ENCODE results near the gene HRC.

The HRC gene

DNA sequence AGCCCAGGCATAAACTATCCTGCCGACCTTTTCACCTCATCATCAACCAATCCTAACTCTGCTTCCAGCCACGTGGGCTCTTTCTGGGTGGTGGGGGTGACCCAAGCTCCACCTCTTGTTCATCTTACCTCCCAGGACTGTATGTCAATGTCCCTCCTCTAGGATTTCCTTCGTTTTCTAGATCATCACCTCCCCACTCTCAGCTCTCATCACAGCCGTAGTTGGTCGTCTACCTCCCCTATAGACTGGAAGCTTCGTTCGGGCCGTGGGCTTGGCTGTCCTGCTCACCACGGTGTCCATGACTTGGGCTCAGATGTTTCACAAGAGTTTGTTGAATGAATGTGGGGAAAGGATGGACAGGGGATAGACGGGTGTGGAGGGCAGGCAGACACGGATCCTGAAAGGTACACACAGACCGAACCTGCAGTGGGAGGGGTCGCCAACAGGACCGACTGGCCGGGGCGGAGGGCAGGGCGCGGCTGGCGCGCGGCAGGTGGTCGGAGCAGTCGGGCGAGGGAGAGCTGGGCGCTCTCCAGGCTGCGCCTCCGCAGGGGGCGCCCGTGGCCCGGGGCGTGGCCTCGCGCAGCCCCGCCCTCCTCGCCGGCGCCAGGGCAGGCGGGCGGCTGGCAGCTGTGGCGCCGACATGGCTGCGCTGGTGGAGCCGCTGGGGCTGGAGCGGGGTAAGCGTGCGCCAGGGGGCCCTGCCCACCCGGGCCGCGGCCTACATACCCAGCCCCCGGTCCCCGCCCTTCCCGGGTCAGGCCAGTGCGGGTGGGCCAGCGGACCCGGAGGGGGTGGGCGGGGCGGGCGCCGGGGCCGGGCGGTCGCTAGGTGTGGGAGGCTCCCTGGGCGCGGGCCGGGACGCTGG lies 41.2 kb downstream of the HRC start, which contains the start of gene LIN7B:
LIN7B (plus strand) TSS at position 609 of the 868 bp plus-strand sequence; CDS start at position 644, 35 bp downstream.
- DNase-seq (ENCODE audit: low read depth), result no peak
- TF ChIP-seq, protein P1, sequence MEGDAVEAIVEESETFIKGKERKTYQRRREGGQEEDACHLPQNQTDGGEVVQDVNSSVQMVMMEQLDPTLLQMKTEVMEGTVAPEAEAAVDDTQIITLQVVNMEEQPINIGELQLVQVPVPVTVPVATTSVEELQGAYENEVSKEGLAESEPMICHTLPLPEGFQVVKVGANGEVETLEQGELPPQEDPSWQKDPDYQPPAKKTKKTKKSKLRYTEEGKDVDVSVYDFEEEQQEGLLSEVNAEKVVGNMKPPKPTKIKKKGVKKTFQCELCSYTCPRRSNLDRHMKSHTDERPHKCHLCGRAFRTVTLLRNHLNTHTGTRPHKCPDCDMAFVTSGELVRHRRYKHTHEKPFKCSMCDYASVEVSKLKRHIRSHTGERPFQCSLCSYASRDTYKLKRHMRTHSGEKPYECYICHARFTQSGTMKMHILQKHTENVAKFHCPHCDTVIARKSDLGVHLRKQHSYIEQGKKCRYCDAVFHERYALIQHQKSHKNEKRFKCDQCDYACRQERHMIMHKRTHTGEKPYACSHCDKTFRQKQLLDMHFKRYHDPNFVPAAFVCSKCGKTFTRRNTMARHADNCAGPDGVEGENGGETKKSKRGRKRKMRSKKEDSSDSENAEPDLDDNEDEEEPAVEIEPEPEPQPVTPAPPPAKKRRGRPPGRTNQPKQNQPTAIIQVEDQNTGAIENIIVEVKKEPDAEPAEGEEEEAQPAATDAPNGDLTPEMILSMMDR (IDR thresholded peaks at IDR 0.05; ENCODE audit: low read depth, low read length, missing control alignments), result no peak
- in situ Hi-C loops (cut with HindIII; ENCODE audit: low sequenced_read_pairs), result loop anchor here (5.0 kb wide), 1 partner anchor 78 kb away; no protein-coding TSS in a partner anchor
- H3K4me3 ChIP-seq (ENCODE audit: low read depth, low read length), result peak within 1 kb of the TSS; percentile 66

DNA sequence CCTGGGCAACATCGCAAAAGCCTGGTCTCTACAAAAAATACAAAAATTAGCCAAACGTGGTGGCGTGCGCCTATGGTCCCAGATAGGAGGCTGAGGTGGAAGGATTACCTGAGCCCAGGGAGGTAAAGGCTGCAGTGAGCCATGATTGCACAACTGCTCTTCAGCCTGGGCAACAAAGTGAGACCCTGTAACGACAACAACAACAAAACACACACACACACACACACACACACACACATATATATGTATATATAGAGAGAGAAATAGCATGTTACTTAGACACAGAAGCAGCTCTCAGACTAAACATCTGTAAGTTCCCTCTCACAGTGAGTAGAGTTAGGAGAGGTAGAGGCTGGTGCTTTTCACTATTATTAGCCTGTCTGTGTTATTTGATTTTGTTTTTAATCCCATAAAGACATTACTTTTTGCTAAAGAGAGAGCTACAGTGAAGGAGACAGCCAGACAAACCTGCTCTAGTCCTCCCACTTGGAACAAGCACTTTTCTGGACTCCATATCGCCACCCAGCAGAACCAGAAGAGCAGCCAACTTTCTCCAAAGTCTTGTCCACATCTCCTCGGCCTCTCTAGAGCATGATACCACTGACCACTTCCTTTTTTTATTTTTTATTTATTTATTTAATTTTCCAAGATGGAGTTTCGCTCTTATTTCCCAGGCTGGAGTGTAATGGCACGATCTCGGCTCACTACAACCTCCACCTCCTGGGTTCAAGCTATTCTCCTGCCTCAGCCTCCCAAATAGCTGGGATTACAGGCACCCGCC lies 43.8 kb downstream of the HRC start:
- DNase-seq (ENCODE audit: low read depth), result no peak
- in situ Hi-C loops (cut with HindIII; ENCODE audit: low sequenced_read_pairs), result loop anchor here (5.0 kb wide), 1 partner anchor 81 kb away; no protein-coding TSS in a partner anchor
- TF ChIP-seq, protein P1 (IDR thresholded peaks at IDR 0.05; ENCODE audit: low read depth, low read length, missing control alignments), result no peak
- H3K4me3 ChIP-seq (ENCODE audit: low read depth, low read length), result no peak overlapping the region

DNA sequence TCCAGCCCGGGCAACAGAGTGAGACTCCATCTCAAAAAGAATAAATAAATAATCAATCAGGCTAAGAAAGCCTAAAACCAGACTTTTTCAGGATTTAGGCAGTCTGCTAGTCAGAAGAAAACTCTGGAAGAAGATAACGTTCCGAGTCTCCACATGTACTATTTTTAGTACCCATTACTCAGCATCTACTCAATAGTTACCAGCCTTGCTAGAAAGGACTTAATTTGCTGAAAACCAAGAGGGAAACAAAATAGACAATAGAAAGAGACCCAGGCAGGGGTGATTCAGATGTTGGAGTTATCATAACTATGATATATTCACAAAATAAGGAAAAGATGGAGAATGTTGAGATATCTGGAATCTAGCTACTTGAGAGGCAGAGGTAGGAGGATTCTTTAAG lies 44.6 kb downstream of the HRC start:
- TF ChIP-seq, protein P1 (IDR thresholded peaks at IDR 0.05; ENCODE audit: low read depth, low read length, missing control alignments), result no peak
- H3K4me3 ChIP-seq (ENCODE audit: low read depth, low read length), result no peak overlapping the region
- in situ Hi-C loops (cut with HindIII; ENCODE audit: low sequenced_read_pairs), result loop anchor here (5.0 kb wide), 1 partner anchor 82 kb away; no protein-coding TSS in a partner anchor
- DNase-seq (ENCODE audit: low read depth), result no peak

DNA sequence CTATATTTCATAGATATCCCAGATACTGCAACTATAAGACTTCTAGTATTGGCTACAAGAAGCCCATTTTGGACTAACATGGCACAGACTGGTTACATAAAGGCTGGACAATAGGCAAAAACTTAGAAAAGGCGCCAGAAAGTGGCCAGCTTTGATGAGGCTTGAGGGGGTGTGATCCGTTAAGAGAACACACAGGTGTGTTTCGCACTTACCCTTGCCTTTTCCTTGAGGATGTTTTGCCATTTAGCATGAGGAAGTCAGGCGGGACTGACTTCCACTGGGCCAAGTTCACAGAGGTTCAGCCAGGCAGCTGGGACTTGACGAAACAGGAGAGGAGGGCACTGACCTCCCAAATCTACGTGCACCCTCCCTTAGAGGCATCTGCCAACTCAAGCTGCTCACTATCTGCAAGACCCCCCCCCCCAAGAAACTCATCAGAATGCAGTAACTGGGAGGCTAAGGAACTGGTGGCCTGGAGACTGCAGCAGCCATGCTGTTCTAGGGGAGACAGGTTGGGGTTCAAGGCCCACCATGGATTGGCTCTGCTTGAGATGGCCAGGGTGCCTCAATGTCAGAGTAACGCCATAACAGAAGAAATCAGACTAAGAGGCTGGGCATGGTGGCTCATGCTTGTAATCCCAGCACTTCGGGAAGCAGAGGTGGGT lies 45.5 kb downstream of the HRC start:
- TF ChIP-seq, protein P1 (IDR thresholded peaks at IDR 0.05; ENCODE audit: low read depth, low read length, missing control alignments), result no peak
- in situ Hi-C loops (cut with HindIII; ENCODE audit: low sequenced_read_pairs), result loop anchor here (5.0 kb wide), 1 partner anchor 83 kb away; no protein-coding TSS in a partner anchor
- no peak for DNase-seq (ENCODE audit: low read depth)
- no peak overlapping the region for H3K4me3 ChIP-seq (ENCODE audit: low read depth, low read length)

DNA sequence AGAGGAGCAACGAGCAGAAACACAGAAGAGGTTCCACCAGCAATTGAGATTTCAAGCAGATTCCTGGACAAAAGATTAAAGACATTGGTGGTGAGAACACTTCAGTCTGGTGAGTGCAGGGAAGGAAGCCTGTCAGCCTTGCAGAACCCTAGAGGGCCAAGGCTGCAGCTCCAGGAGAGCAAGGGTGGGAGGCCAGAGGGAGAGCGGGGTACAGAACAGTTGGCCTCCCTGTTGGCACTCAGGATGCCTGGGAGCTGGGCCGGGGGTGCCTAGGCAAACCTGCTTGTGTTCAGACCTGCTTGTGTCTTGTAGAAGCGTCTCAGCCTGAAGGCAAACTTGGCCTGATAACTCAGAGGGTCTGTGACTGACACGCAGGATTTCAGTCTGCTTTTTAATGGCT lies 46.1 kb downstream of the HRC start:
- DNase-seq (ENCODE audit: low read depth), result no peak
- no peak overlapping the region for H3K4me3 ChIP-seq (ENCODE audit: low read depth, low read length)
- in situ Hi-C loops (cut with HindIII; ENCODE audit: low sequenced_read_pairs), result no loop called here
- TF ChIP-seq, protein P1 (IDR thresholded peaks at IDR 0.05; ENCODE audit: low read depth, low read length, missing control alignments), result no peak
